ENCODE measurements around the gene UACA. TPM values are rescaled to one million over a fixed set of nuclear protein-coding genes. Genes with fewer than 3 reads are reported as not detected.
A peak's percentile ranks its signal among the peaks of the same experiment; 100 is the strongest.
"Not testable (repeated sequence)": the region's sequence is repeated elsewhere in the genome, so short reads cannot be mapped to it uniquely, and the experiment has no call there.

UACA gene, protein sequence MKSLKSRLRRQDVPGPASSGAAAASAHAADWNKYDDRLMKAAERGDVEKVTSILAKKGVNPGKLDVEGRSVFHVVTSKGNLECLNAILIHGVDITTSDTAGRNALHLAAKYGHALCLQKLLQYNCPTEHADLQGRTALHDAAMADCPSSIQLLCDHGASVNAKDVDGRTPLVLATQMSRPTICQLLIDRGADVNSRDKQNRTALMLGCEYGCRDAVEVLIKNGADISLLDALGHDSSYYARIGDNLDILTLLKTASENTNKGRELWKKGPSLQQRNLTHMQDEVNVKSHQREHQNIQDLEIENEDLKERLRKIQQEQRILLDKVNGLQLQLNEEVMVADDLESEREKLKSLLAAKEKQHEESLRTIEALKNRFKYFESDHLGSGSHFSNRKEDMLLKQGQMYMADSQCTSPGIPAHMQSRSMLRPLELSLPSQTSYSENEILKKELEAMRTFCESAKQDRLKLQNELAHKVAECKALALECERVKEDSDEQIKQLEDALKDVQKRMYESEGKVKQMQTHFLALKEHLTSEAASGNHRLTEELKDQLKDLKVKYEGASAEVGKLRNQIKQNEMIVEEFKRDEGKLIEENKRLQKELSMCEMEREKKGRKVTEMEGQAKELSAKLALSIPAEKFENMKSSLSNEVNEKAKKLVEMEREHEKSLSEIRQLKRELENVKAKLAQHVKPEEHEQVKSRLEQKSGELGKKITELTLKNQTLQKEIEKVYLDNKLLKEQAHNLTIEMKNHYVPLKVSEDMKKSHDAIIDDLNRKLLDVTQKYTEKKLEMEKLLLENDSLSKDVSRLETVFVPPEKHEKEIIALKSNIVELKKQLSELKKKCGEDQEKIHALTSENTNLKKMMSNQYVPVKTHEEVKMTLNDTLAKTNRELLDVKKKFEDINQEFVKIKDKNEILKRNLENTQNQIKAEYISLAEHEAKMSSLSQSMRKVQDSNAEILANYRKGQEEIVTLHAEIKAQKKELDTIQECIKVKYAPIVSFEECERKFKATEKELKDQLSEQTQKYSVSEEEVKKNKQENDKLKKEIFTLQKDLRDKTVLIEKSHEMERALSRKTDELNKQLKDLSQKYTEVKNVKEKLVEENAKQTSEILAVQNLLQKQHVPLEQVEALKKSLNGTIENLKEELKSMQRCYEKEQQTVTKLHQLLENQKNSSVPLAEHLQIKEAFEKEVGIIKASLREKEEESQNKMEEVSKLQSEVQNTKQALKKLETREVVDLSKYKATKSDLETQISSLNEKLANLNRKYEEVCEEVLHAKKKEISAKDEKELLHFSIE (N-terminal part only)
- total RNA-seq (2014; rRNA removed): 41.1 and 48.2 TPM in 2 replicates
- 38.1 TPM for polyA plus RNA-seq (2012)

DNA sequence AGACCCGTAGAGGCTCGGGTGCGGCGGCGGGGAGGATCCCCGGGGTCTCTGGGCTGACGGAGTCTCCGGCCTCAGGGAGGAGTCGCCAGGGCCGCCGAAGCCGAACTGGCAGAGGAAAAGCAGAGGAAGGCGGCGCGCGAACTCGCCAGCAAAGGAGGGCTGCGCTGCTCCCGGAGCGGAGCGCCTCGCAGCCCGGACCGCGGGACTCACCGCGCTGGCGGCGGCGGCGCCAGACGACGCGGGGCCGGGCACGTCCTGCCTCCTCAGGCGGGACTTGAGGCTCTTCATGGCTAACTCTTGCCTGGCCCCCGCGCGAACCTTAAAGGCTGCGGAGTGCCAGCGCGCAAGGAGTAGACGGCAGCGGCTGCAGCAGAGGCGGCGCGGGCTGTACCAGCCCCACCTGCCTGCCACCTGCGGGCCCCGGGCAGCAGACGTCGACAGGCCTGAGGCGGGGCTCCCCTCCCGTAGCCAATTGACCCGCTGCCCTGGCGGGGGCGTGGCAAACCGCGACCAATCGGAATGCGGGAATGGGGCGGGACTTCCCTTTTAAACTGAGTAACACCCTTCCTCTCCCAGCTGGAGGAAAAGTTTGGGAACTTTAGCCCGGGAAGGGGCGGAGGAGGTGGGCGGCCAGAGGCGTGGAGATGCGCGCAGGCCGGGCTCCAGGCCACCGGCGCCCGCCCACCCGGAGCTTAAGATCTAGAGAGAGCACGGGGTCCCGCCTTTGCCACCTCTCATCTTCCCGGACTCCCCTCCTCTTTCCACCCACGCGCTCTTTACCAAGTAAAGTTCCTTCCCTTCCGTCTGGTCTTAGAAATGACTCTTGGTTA lies at the start of gene UACA:
UACA (minus strand) TSS at position 439 of the 830 bp plus-strand sequence; CDS start at position 288, 151 bp downstream.
- DNase-seq (ENCODE audit: low read depth): peak; percentile 96

DNA sequence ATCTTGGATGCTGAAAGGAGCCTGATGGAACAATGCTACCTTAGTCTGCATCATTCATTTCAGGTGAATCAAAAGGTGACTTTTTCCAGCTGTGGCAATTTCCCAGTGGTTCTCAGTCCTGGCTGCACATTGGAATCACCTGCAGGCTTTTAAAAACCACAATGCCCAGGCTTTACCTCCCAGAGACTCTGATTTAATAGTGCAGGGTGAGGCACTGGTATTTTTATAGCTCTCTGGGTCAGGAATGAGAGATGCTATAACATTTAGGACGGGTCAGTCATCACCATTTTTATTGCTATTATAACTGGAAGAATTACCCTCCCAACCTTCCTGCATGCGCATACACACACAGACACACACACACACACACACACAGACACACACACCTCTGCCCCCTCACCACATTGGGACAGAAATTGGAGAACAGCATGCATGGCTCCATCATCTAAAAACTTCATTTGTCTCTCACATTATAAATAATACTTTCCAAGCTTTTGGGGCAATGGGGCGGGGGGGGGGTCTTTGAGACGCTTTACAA lies 49.5 kb upstream of the UACA start:
- DNase-seq (ENCODE audit: low read depth): no peak

DNA sequence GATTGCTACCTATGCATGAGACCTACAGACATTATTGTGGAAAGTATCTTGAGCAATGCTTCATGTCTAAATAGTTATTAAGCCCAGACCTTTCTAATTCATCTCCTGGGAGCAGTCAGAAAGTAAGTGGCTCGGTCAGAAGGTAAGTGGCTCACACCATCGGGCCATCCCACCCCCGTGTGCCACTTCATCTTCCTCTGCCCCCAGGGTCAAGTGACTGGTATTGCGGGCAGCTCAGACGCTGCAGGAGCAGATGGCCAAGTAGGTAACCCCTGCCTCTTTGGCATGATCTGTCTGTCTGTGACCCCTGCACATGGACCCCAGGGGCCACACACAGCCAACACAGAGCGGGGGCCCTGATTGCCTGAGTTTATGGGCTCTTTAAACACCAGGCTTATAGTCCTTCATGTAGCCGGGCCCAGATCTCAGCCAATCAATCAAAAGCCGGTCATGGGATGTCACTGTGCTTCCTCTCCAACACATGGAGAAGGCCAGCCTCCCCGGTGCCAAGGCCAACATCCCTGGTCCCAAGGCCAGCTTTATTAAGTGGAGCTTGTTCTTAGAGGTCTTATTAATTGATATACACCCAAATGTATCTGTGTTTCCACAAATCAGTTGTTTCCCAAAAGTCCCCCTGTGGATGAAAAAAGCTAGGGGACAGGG lies 47.7 kb upstream of the UACA start:
- DNase-seq (ENCODE audit: low read depth): no peak

DNA sequence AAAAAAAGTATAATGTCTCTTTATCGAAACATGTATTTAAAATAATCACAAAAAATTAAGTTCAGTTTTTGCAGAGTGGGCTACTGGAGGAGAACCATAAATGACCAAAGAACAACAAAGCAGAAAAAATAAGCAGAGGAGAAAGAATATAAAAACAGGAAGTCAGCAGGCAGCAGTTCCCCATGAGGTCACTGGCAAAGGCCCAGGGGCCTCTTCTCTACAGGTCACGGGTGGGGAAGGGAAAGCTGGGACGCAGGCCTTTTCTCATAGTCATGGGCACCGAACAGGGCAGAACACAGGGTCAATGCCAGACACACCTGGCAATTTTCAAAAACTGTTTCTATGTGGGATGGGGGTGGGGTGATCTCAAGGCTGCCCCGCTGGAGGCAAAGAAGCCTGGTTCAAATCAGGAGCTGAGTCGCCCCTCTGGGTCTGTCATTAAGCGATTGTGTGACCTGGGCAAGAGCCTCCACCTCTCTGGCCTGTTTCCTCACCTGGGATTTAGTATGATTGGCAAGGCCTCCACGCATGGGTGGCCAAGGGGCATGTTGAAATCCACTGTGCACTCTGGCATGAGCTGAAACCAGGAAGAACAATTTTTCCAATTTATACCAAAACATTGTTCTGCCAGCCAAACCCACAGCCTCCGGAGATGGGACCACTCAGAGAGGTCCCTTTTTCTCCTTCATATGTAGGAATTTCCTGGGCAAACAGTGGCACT lies 43.8 kb upstream of the UACA start:
- no peak for DNase-seq (ENCODE audit: low read depth)

DNA sequence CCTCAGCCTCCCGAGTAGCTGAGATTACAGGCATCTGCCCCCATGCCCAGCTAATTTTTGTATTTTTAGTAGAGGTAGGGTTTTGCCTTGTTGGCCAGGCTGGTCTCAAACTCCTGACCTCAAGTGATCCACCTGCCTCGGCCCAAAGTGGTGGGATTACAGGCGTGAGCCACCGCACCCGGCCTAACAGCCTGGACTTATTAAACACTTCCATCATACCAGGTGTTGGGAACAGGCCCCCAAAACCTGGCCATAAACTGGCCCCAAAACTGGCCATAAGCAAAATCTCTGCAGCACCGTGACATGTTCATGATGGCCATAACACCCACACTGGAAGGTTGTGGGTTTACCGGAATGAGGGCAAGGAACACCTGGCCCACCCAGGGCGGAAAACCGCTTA lies 41.0 kb upstream of the UACA start:
- DNase-seq (ENCODE audit: low read depth): not testable (repeated sequence)

DNA sequence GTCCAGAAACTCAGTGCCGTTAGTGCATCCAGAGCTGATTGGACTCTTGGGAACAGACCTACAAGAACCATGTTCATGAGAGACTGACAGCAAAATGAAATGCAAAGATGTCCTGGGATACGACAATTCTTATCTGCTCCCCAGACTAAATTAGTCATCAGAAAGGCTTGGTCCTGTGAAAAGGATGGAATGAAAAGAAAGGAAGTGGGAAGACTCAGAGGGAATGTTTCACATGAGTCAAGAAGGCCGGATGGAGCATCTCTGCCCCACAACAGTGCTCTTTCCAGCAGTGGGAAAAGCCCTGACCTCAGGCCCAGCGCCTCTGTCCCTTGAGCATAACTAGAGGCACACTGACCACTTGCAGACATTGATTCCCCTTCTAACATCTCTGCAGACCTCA lies 39.3 kb upstream of the UACA start:
- peak; percentile 91 for DNase-seq (ENCODE audit: low read depth)

DNA sequence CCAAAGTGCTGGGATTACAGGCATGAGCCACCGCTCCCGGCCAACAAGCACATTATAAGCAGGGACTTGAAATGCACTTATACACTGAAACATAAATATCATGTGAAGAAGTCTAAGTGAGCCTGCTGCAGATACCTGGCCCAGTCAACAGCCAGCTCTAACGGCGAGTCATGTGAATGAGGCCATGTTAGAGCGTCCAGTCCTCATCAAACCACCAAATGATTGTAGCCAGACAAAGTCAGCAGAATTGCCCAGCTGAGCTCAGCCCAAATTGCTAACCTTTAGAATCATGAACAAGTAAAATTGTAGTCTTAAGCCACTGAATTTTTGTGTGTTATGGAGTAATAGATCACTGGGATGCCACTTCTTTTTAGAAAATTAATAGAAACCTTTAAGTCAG lies 37.8 kb upstream of the UACA start:
- DNase-seq (ENCODE audit: low read depth): no peak

DNA sequence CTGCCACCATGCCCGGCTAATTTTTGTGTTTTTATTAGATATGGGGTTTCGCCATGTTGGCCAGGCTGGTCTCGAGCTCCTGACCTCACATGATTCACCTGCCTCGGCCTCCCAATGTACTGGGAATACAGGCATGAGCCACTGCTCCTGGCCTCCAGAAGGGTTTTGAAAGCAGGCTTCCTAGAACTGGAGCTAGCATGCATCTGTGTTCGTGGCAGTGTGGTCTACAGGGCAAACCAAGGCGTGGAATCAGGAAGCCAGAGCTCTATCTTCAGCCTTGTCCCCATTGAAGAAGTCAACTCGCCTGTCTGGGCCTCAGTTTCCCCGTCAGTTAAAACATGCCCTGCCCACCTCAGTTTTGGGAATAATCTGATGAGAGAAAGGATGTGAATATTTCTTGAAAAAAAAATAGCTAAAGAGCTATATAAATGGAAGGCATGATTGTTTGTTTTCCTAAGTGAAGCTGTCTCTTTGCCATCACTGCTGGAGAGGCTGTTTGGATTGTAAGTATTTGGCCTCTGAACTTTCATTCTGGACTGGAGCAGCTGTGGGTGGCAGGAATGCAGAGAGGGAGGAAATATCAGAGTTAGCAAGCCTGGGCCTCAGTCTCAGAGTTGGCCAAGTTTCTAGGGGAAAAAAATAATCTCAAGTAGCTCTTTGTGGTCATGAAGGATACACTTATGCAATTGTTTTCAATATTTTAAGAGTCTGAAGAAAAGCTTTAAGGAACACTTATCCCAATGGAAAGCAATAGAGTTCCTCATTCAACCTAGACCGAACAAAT lies 36.5 kb upstream of the UACA start:
- peak; percentile 97 for DNase-seq (ENCODE audit: low read depth)

DNA sequence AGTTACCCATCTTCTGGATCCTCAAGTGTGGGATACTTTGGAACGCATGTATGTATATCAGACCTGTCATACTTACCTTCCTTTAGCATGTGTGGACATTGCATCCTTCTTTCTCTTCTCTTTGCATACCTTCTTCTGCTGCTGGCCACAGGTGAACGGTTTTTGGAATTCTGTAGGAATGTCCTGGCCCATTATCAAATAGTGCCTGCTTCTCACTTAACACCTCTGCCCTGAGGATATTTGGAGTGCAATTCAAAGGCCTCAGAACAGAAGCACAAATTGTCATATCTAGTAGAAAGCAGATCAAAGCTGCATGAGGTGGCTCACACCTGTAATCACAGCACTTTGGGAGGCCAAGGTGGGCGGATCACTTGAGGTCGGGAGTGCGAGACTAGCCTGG lies 34.1 kb upstream of the UACA start:
- no peak for DNase-seq (ENCODE audit: low read depth)

DNA sequence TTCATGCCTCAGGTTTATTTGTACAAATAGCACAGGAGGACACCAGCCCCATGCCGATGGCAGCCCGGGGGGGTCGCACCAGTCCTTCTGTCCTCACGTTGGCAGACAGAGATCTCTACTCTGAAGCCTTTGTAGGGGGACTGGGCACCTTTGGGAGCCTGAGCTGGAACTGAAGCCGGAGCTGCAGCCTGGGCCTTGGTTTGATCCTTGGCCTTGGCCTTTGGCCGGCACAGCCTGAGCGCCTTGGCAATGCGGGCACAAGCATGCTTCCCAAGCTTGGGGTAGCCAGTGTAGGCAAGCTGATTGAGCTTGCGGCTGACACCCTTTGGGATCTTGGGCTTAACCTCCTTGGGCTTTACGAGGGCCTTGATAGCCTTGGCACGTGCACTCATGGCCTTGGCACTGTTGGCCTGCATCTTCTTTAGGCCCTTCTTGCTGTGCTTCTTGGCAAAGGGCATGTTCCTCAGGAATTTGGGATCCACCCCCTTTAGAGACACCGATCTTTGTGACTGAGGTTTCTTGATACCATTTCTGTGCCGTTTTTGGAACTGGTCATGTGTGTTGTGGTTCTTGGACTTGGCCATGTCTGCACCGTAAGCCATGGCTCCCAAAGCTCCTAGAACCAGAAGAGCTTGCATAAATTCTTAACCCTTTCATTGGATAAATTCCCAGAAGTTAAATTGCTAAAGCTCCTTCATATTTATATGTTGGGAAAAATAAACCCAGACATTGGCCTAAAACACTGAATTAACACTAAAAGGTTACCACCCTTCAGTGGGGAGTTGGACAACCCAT lies 33.4 kb upstream of the UACA start:
- DNase-seq (ENCODE audit: low read depth): no peak

DNA sequence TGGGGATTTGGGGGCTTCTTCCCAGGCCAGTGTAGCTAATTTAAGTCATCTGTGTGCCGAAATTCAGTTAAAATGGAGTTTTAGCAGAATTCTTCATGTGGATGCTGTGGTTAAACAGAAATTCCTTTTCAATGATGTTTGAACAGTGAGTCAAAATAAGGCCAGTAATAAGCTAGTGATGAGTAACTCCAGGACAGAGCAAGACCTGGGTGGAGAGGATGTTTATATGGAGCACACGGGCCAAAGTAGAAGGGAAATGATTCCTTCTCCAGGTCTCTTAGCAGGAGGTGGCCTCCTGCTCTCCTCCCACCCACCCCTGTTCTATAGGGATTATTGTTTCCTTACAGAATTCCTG lies 31.9 kb upstream of the UACA start:
- peak; percentile 97 for DNase-seq (ENCODE audit: low read depth)

DNA sequence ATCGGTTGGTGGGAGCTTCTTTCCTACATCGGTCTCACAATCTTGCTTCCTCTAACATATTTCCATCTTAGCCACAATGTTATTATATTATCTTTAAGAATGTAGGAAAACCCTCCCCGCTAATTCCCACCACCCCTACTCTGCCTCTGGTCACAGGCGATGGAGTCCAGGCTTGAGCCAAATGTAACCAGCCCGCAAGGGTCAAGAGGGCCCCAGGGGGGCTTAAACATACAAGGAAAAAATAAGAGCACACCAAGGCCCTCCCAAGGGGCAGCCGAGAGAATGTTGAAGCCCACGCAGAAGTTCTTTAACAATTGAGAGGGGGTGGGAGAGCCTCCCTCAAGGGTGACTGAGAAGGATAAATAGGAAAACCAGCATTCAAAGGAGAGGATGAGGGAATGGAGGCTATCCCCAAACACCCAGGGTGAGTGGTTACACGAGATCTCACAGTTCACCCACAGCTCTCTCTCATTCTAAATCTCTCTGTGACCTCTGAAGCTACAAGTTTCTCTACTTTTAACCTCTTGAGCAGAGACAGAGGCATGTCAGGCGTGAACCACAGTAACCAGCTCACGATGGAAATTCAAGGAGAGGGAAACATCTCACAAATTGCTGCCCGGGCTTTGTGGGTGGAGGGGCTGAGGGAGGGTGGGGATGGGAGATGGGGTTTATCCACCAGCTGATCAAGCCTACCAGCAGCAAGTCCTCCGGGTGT lies 31.4 kb upstream of the UACA start:
- peak; percentile 82 for DNase-seq (ENCODE audit: low read depth)

DNA sequence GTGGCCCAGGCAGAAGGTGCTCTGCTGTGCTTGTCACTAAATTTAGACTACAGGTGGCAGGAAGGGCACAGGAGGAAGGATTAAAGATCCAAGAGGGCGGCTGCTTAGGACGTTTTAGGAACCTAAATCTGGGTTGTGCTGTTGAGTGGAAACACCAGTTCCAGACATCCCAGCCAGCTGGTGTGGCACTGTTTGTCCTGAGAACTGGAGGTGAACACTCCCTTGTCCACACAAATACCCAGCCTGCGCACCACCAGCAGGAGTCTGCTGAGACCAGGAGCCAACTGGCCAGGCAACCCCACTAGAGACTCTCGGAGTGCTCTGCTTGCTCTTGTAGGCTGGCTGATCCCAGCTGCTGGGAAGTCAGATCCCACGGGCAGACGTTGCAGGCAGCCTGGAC lies 30.3 kb upstream of the UACA start:
- DNase-seq (ENCODE audit: low read depth): no peak

DNA sequence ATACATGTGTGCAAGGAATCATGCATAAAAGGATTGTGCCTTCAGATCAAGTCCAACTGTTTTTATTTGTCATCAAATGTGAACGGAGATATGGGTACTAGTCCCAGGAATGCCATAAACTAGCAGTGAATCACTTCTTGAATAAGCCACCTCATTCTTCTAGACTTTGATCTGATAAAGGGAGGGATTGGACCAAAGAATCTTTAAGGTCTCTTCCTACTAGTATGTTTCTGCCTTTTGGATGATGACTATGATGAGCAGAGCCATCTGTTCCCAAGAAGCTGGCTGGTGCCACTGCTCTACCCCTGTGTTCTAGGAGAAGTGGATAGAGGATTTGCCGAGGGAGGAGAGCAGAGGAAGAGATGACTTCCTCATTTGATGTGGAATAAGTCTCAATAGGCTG lies 28.8 kb upstream of the UACA start:
- DNase-seq (ENCODE audit: low read depth): peak; percentile 96

DNA sequence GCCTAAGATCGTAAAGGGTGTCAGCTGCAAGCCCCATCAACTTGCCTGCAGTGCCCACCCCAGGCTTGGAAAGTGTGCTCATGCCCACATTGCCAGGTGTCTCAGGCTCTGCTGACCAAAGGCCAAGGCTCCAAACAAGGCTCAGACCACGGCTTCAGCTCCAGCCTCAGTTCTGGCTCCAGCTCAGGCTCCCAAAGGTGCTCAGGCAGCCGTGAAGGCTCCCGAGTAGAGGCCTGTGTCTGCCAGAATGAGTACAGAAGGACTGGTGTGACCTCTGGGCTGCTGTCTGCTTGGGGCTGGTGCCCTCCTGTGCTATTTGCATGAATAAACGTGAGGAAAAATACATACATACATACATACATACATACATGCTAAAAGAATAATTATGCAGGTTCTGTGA lies 27.9 kb upstream of the UACA start:
- no peak for DNase-seq (ENCODE audit: low read depth)

DNA sequence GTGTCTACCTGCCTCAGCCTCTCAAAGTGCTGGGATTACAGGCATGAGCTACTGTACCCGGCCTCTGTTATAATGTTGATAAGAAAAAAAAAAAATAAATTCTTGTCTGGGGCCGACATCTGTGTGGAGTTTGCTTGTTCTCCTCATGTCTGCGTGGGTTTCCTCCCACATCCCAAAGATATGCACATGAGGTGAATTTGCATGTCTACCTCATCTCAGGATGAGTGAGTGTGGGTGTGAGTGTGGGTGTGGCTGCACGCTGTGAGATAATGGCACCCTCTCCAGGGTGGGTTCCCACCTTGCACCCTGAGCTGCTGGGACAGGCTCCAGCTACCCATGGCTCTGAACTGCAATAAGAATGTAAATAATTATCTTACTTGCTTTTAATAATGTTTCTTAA lies 25.9 kb upstream of the UACA start:
- DNase-seq (ENCODE audit: low read depth): no peak

All from LHCN-M2 (cell line).